GM18951 (cell line): ENCODE results near the gene CCND1.
"Not testable (repeated sequence)": the region's sequence is repeated elsewhere in the genome, so short reads cannot be mapped to it uniquely, and the experiment has no call there.

ENCODE experiments used
- POLR2A ChIP-seq: IDR thresholded peaks from 4 replicates; pipeline ENCODE4 v1.6.1; 2011; ENCODE audit warnings: mild to moderate bottlenecking; ENCODE audit not compliant: insufficient read length, insufficient read depth; ENCODE audit errors: extremely low read depth
- in situ Hi-C: fragments of 300-500 bp; cut with MboI; formaldehyde crosslinking; loops from one replicate; pipeline ENCODE4 v1.12.0; 2022; ENCODE audit warnings: low sequenced_read_pairs, mixed read lengths, inconsistent platforms; ENCODE audit not compliant: unreplicated experiment

Gene CCND1

GRCh38 chr11:69605737-69606526 is 35.0 kb upstream of the CCND1 start:
- no peak for TF ChIP-seq POLR2A

GRCh38 chr11:69609351-69609750 is 31.6 kb upstream of the CCND1 start:
- TF ChIP-seq POLR2A, result no peak

More at GRCh38 chr11:69605737-69606526, 35.0 kb upstream of the CCND1 start:
- in situ Hi-C loops, result no loop called here

GRCh38 chr11:69611548-69612526 is 29.1 kb upstream of the CCND1 start:
- in situ Hi-C loops, result no loop called here
- TF ChIP-seq POLR2A, result no peak

More at GRCh38 chr11:69609351-69609750, 31.6 kb upstream of the CCND1 start:
- in situ Hi-C loops, result no loop called here

- no peak for TF ChIP-seq POLR2A
- in situ Hi-C loops, result no loop called here
Measured at GRCh38 chr11:69613594-69613993, 27.4 kb upstream of the CCND1 start.

- in situ Hi-C loops, result no loop called here
- TF ChIP-seq POLR2A, result no peak
Measured at GRCh38 chr11:69614085-69614484, 26.9 kb upstream of the CCND1 start.

- no peak for TF ChIP-seq POLR2A
- in situ Hi-C loops, result no loop called here
Measured at GRCh38 chr11:69615545-69616278, 25.2 kb upstream of the CCND1 start.

- in situ Hi-C loops, result no loop called here
Measured at GRCh38 chr11:69617220-69617619, 23.7 kb upstream of the CCND1 start.

GRCh38 chr11:69617682-69618081 is 23.3 kb upstream of the CCND1 start:
- TF ChIP-seq POLR2A, result no peak
- in situ Hi-C loops, result no loop called here

More at GRCh38 chr11:69617220-69617619, 23.7 kb upstream of the CCND1 start:
- TF ChIP-seq POLR2A, result no peak

- in situ Hi-C loops, result no loop called here
- no peak for TF ChIP-seq POLR2A
Measured at GRCh38 chr11:69618237-69618636, 22.7 kb upstream of the CCND1 start.

GRCh38 chr11:69620683-69621290 is 20.2 kb upstream of the CCND1 start:
- no peak for TF ChIP-seq POLR2A
- in situ Hi-C loops, result no loop called here

GRCh38 chr11:69622097-69622681 is 18.8 kb upstream of the CCND1 start:
- in situ Hi-C loops, result not testable (repeated sequence)

- TF ChIP-seq POLR2A, result no peak
- in situ Hi-C loops, result no loop called here
Measured at GRCh38 chr11:69624293-69624692, 16.7 kb upstream of the CCND1 start.
